Natural killer cell treated with Interleukin-12 subunit alpha and Interleukin-12 subunit beta and Interleukin-15 and Interleukin-18, amount 100 ng/mL, for 72 hours (primary cell): ENCODE measurements around the gene RAD1. TPM values are rescaled to one million over a fixed set of nuclear protein-coding genes. Genes with fewer than 3 reads are reported as not detected.

Experiments
- ATAC-seq, 2 donors: fragments of 150-1000 bp; cut with Tn5 transposase in 1 of 2; sonication (Bioruptor Pico), chemical (Tn5 transposase) in 1 of 2; 2 replicates each; pipeline ENCODE4 v1.10.0; 2021
- DNase-seq: peaks from one replicate; pipeline ENCODE4 v3.0.0; 2022; ENCODE audit warnings: low spot score
- H3K27ac Mint-ChIP-seq, 2 donors: 1 replicate in 1 of 2; 2 replicates in 1 of 2; pipeline ENCODE4 v1.8.0; 2022; ENCODE audit warnings: mixed read lengths in 2 of 2, mild to moderate bottlenecking in 1 of 2, moderate library complexity in 1 of 2
- H3K27me3 Mint-ChIP-seq, 2 donors: 1 replicate in 1 of 2; 2 replicates in 1 of 2; pipeline ENCODE4 v1.8.0; 2022; ENCODE audit warnings: mixed read lengths in 2 of 2
- H3K36me3 Mint-ChIP-seq: one replicate; pipeline ENCODE4 v1.8.0; 2022; ENCODE audit warnings: mixed read lengths
- H3K4me1 Mint-ChIP-seq, 2 donors: 1 replicate in 1 of 2; 2 replicates in 1 of 2; pipeline ENCODE4 v1.8.0; 2022; ENCODE audit warnings: low read depth in 2 of 2, mixed read lengths in 2 of 2, mild to moderate bottlenecking in 1 of 2
- H3K4me3 Mint-ChIP-seq: one replicate; pipeline ENCODE4 v1.8.0; 2022; ENCODE audit warnings: mixed read lengths
- H3K9me3 Mint-ChIP-seq: 2 replicates; pipeline ENCODE4 v1.8.0; 2022; ENCODE audit warnings: mixed read lengths
- total RNA-seq, 2 donors: library from RNA; stranded (reverse); gene quantifications; one replicate each; pipeline ENCODE4 v1.2.3, GENCODE V29; 2022

The RAD1 gene
- total RNA-seq = 10 to 100 TPM; 24.3 to 38.3 TPM

DNA sequence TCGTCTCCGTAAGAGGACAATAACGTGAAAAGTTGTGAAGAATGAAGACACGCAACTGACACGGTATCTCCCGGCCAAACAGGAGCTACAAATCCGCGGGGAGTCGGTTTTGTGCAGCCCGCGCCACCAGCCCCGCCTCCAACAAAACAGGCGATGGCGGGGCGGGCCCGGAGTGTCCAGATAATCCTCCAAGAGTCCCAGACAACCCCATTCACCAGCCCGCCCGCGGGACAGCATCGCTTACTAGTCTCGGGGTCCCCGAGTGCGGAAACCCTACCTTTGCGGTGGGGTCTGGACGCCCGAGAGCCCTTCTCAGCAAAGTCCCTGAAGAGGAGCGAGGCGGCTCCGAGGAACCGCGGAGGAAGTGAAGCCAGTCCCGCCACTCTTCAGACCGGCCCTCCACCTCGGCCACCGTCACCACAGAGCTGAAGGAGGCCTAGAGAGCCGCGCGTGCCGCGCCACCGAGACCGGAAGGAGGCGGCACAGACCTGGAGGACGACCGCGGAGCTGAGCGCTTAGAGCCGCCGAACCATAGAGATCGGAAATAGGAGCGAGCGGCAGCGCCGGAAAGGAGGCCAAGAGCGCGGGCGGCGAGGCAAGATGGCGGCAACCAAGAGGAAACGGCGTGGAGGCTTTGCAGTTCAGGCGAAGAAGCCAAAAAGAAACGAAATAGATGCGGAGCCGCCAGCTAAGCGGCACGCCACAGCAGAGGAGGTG lies at the start of gene RAD1, which contains the start of gene BRIX1:
RAD1 (minus strand) TSS at position 366 of the 717 bp plus-strand sequence. CDS start 612 bp downstream, outside the sequence.
BRIX1 (plus strand) TSS at position 573 of the 717 bp plus-strand sequence; CDS start at position 601, 28 bp downstream.
- Mint-ChIP-seq H3K36me3 (peaks cover 40% of the 10 kb centered on the region), H3K27ac (no peak within 1 kb of the TSS), H3K9me3 (no peaks in the 10 kb centered on the region), H3K27me3 (no peaks in the 10 kb centered on the region), H3K4me3 (no peak within 1 kb of the TSS), H3K4me1 (peaks cover 18 to 35% of the 10 kb centered on the region in 2 donors)
- ATAC-seq (peak; percentile 100), DNase-seq (peak; percentile 98)

- no peak for ATAC-seq
- no peak overlapping the region for H3K27ac Mint-ChIP-seq
These were observed 44.0 kb upstream of the RAD1 start for GRCh38 chr5:34959323-34959722.

DNA sequence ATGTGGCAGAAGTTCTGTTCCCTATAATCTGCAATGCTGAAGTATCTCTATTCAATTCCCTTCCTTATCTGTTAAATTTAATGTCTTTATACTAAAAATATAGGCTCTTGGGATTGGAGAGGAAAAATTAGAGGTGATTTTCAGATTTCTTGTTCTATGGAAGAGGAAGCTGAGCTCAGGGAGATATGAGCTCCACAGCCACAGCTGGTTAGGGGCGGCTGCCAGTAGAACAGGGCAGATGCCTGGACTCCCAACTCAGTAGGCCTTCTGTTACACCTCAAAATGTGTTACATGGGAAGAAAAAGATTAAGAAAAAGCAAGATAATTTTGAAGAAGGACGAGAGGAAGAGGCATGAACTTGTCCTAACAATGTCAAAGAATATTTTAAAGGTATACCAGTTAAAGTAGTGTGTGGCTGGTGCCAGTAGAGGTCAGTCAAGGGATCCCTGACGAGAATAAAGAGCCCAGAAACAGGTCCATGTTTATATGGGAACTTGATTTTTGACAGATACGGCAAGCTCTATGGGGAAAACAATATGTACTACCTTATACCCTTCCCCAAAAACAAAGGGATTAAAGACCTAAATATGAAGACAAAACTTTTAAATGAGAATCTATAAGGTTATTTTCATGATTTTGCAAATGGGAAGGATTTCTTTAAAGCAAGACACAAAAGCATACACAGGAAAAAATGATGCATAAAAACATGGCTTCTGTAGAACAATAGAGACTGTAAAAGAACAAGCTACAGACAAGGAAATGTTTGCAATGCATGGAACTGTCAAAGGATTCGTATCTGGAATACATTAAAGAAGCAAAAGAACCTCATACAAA lies 42.8 kb upstream of the RAD1 start:
- DNase-seq = no peak
- Mint-ChIP-seq H3K27me3 (no peaks in the 10 kb centered on the region), H3K27ac (no peak overlapping the region), H3K36me3 (peaks cover 15% of the 10 kb centered on the region), H3K9me3 (no peaks in the 10 kb centered on the region), H3K4me3 (no peak overlapping the region), H3K4me1 (peaks cover 0 to 7% of the 10 kb centered on the region in 2 donors)
- no peak for ATAC-seq

More at GRCh38 chr5:34959323-34959722, 44.0 kb upstream of the RAD1 start:
- H3K4me3 Mint-ChIP-seq = no peak overlapping the region
- H3K36me3 Mint-ChIP-seq = peaks cover 13% of the 10 kb centered on the region
- no peaks in the 10 kb centered on the region for H3K9me3 Mint-ChIP-seq
- DNase-seq = no peak
- peaks cover 0 to 7% of the 10 kb centered on the region in 2 donors for H3K4me1 Mint-ChIP-seq
- no peaks in the 10 kb centered on the region for H3K27me3 Mint-ChIP-seq

- DNase-seq (no peak), ATAC-seq (no peak)
- Mint-ChIP-seq H3K27me3 (no peaks in the 10 kb centered on the region), H3K27ac (no peak overlapping the region), H3K4me1 (peaks cover 0 to 7% of the 10 kb centered on the region in 2 donors), H3K36me3 (peaks cover 17% of the 10 kb centered on the region), H3K4me3 (no peak overlapping the region), H3K9me3 (no peaks in the 10 kb centered on the region)
These were observed 42.0 kb upstream of the RAD1 start for GRCh38 chr5:34957321-34957720.

DNA sequence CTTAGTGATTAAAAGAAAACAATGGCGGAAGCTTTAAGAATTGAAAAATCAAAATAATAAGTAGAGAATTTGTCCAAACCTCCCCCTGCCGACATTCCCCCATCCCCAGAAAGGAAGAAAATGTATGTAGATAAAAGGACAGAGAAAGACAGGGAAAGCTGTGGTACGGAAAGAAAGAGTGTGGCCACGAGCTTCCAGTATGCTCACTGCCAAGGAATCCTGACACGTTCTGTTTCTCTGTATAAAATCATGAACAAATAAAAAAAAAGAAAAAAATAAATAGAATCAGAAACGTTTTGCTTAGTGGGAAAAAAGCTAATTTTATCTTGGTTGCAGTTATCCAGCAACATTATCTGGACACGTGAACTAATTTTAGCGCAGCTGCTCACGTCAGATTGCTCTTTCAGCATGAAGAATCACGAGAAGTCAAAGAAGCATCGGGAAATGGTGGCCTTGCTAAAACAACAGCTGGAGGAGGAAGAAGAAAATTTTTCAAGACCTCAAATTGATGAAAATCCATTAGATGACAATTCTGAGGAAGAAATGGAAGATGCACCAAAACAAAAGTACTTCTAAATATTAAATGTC lies 29.2 kb upstream of the RAD1 start:
- no peak for ATAC-seq
- no peaks in the 10 kb centered on the region for H3K4me1 Mint-ChIP-seq

DNA sequence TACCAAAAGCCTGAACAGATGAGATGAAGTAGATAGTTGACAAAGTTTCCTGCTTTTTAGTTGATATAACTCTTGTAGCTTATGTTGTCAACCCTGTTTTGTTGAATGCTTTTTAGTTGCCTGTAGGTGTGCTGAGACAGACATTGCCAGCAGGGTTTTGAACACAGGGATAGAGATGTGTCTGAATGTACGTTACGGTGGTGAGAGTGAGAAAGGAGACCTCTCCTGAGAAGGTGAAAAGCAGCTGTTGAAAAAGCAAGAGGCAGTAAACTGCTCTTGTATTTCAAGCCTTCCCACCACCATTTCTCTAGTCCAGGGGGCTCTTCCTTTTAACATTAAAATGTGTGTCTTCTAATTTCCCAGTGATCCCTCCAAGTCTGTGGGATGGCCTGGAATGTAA lies 28.7 kb upstream of the RAD1 start:
- Mint-ChIP-seq H3K9me3 (no peaks in the 10 kb centered on the region), H3K4me3 (no peak overlapping the region), H3K36me3 (peaks cover 29% of the 10 kb centered on the region), H3K4me1 (no peaks in the 10 kb centered on the region), H3K27me3 (no peaks in the 10 kb centered on the region), H3K27ac (no peak overlapping the region)
- ATAC-seq = no peak
- no peak for DNase-seq

More for the DNA sequence above, 29.2 kb upstream of the RAD1 start:
- no peak overlapping the region for H3K4me3 Mint-ChIP-seq
- DNase-seq = no peak
- no peak overlapping the region for H3K27ac Mint-ChIP-seq
- no peaks in the 10 kb centered on the region for H3K9me3 Mint-ChIP-seq
- no peaks in the 10 kb centered on the region for H3K27me3 Mint-ChIP-seq
- peaks cover 34% of the 10 kb centered on the region for H3K36me3 Mint-ChIP-seq

- DNase-seq (no peak), ATAC-seq (no peak)
- Mint-ChIP-seq H3K9me3 (no peaks in the 10 kb centered on the region), H3K4me1 (no peaks in the 10 kb centered on the region), H3K4me3 (no peak overlapping the region), H3K27me3 (no peaks in the 10 kb centered on the region), H3K27ac (no peak overlapping the region), H3K36me3 (peaks cover 35% of the 10 kb centered on the region)
These were observed 26.6 kb upstream of the RAD1 start for GRCh38 chr5:34941936-34942335.

DNA sequence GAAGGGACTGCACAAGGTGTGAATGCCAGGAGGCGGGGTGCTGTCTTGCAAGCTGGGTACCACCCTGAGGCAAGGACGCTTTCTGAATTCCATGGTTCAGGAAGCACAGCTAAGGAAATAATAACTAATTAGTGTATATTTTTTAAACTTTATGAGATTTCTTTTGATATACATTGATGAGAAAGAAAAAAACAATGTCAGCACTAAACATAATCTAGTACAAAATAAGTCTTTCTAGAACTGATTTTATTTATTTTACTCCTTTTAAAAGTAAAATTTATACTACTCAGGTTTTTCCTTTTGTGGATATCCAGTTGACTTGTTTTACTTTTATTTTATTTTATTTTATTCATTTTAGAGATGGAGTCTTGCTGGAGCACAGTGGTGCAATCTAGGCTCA lies 17.6 kb upstream of the RAD1 start:
- no peaks in the 10 kb centered on the region for H3K9me3 Mint-ChIP-seq
- H3K36me3 Mint-ChIP-seq = peaks cover 7% of the 10 kb centered on the region
- H3K27me3 Mint-ChIP-seq = no peaks in the 10 kb centered on the region
- DNase-seq (no peak), ATAC-seq (no peak)
- H3K27ac Mint-ChIP-seq = no peak overlapping the region
- peaks cover 20 to 32% of the 10 kb centered on the region in 2 donors for H3K4me1 Mint-ChIP-seq
- H3K4me3 Mint-ChIP-seq = no peak overlapping the region

- peak overlapping the region; percentile 79 to 97 for H3K27ac Mint-ChIP-seq
- DNase-seq = no peak
- ATAC-seq = no peak
- peak overlapping the region; percentile 74 for H3K4me3 Mint-ChIP-seq
- H3K36me3 Mint-ChIP-seq = no peaks in the 10 kb centered on the region
- no peaks in the 10 kb centered on the region for H3K27me3 Mint-ChIP-seq
- H3K9me3 Mint-ChIP-seq = no peaks in the 10 kb centered on the region
- peaks cover 20 to 32% of the 10 kb centered on the region in 2 donors for H3K4me1 Mint-ChIP-seq
These were observed 15.6 kb upstream of the RAD1 start for GRCh38 chr5:34930870-34931269.

GRCh38 chr5:34930462-34930844 lies 15.1 kb upstream of the RAD1 start:
- Mint-ChIP-seq H3K27me3 (no peaks in the 10 kb centered on the region), H3K9me3 (no peaks in the 10 kb centered on the region), H3K36me3 (peaks cover 2% of the 10 kb centered on the region), H3K27ac (peak overlapping the region; percentile 79 to 97), H3K4me3 (peak overlapping the region; percentile 74), H3K4me1 (peaks cover 20 to 32% of the 10 kb centered on the region in 2 donors)
- DNase-seq = no peak
- no peak for ATAC-seq

- H3K27me3 Mint-ChIP-seq = no peaks in the 10 kb centered on the region
- H3K36me3 Mint-ChIP-seq = peaks cover 7% of the 10 kb centered on the region
- ATAC-seq = peak; percentile 83 to 84
These were observed 14.6 kb upstream of the RAD1 start for GRCh38 chr5:34929720-34930461.

DNA sequence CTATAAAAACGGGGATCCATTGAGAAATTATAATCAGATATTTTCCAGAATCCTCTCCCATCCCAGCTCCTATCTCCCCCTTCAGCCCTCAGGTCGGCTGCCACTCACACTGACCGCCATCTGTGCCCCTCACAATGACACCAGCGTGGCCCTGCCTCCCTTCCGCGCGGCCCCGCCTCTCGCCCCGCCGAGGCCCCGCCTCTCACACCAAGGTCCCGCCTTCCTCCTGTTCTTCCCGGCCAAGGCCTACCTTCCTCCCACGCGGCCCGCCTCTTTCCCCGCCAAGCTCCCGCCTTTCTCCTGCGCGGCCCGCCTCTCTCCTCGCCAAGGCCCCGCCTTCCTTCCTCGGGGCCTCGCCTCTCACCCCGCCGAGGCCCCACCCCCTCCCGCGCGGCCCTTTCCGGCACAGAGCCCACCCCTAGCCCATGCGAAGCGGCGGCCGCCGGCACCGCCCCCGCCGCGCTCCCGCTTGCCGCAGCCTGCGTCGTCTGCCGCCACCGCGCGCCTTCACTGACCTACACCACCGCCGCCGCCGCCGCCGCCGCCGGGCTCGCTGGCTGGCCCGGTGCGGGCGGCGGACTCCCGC lies 13.9 kb upstream of the RAD1 start, which contains the start of gene DNAJC21:
DNAJC21 (plus strand) TSS at position 426 of the 586 bp plus-strand sequence. CDS start 261 bp downstream, outside the sequence.
- DNase-seq = peak; percentile 99
- Mint-ChIP-seq H3K9me3 (no peaks in the 10 kb centered on the region), H3K4me1 (peaks cover 20 to 29% of the 10 kb centered on the region in 2 donors), H3K36me3 (peaks cover 8% of the 10 kb centered on the region), H3K27ac (peak within 1 kb of the TSS; percentile 79 to 97), H3K27me3 (no peaks in the 10 kb centered on the region), H3K4me3 (peak within 1 kb of the TSS; percentile 74)
- peak; percentile 98 for ATAC-seq

More at GRCh38 chr5:34929720-34930461, 14.6 kb upstream of the RAD1 start:
- H3K9me3 Mint-ChIP-seq = no peaks in the 10 kb centered on the region
- peak overlapping the region; percentile 74 for H3K4me3 Mint-ChIP-seq
- DNase-seq = peak; percentile 91
- peak overlapping the region; percentile 79 to 97 for H3K27ac Mint-ChIP-seq
- H3K4me1 Mint-ChIP-seq = peaks cover 20 to 30% of the 10 kb centered on the region in 2 donors

DNA sequence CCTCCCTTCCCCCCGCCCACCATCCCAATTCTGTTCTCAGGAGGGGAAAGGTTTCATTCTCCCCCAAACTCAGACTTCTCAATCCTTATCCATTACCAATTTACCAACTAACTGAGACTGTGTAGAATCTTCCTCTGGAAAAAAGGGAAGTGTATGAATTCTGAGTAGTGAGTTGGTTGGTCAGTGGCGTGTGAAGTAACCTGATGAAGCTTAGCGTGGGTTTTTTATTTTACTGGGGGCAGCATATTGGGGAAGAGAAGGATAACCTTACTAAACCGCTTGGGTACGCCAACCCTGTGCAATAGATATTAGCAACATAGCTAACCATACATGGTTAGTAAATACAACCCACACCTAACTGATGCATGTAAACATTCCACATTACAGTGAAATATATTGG lies 13.0 kb upstream of the RAD1 start:
- no peak overlapping the region for H3K27ac Mint-ChIP-seq
- peaks cover 14% of the 10 kb centered on the region for H3K36me3 Mint-ChIP-seq
- no peak for DNase-seq
- H3K4me3 Mint-ChIP-seq = no peak overlapping the region
- H3K27me3 Mint-ChIP-seq = no peaks in the 10 kb centered on the region
- ATAC-seq = no peak
- H3K4me1 Mint-ChIP-seq = peaks cover 20 to 28% of the 10 kb centered on the region in 2 donors
- no peaks in the 10 kb centered on the region for H3K9me3 Mint-ChIP-seq
